Liver (tissue), 9 donors: ENCODE results near the gene VGLL4. TPM values are rescaled to one million over a fixed set of nuclear protein-coding genes. Genes with fewer than 3 reads are reported as not detected.

ENCODE experiments used
- DNase-seq: peaks from one replicate; pipeline ENCODE4 v3.0.0-alpha.2; 2017; ENCODE audit warnings: low spot score
- H3K27ac ChIP-seq, 2 donors: one replicate each; pipeline ENCODE4 v1.7.0; 2013; ENCODE audit warnings: inconsistent platforms in 2 of 2, low read length in 2 of 2, control low read depth in 1 of 2, low read depth in 1 of 2, mild to moderate bottlenecking in 1 of 2
- H3K27me3 ChIP-seq, 4 donors: one replicate each; pipeline versions ENCODE4 v1.6.1 to v1.7.0; 2013; ENCODE audit warnings: low read length in 3 of 4, inconsistent platforms in 1 of 4, mild to moderate bottlenecking in 1 of 4, moderate library complexity in 1 of 4; ENCODE audit not compliant: control insufficient read depth in 4 of 4, insufficient read depth in 4 of 4
- H3K36me3 ChIP-seq, 4 donors: one replicate each; pipeline versions ENCODE4 v1.6.1 to v1.7.0; 2013; ENCODE audit warnings: low read length in 3 of 4, mild to moderate bottlenecking in 3 of 4, low read depth in 1 of 4, moderate library complexity in 1 of 4; ENCODE audit not compliant: control insufficient read depth in 4 of 4, insufficient read depth in 3 of 4
- H3K4me1 ChIP-seq, 4 donors: one replicate each; pipeline versions ENCODE4 v1.6.1 to v1.7.0; 2013; ENCODE audit warnings: low read length in 3 of 4, mild to moderate bottlenecking in 3 of 4, moderate library complexity in 1 of 4; ENCODE audit not compliant: control insufficient read depth in 4 of 4, insufficient read depth in 4 of 4
- H3K4me3 ChIP-seq, 3 donors: one replicate each; pipeline versions ENCODE4 v1.6.1 to v1.7.0; 2013; ENCODE audit warnings: low read length in 3 of 3, control low read depth in 1 of 3, low read depth in 1 of 3, mild to moderate bottlenecking in 1 of 3
- H3K9ac ChIP-seq, 2 donors: one replicate each; pipeline ENCODE4 v1.7.0; 2013; ENCODE audit warnings: low read length in 2 of 2, mild to moderate bottlenecking in 2 of 2, moderate library complexity in 2 of 2, control low read depth in 1 of 2, low read depth in 1 of 2
- H3K9me3 ChIP-seq, 4 donors: one replicate each; pipeline versions ENCODE4 v1.6.1 to v1.7.0; 2013; ENCODE audit warnings: low read length in 3 of 4; ENCODE audit not compliant: control insufficient read depth in 4 of 4
- ATF3 ChIP-seq: IDR thresholded peaks from 2 replicates; pipeline ENCODE4 v1.6.1; 2016; ENCODE audit warnings: antibody characterized with exemption
- EGR1 ChIP-seq, 2 donors: IDR thresholded peaks; 2 replicates each; pipeline ENCODE4 v1.6.1; 2016 to 2018; ENCODE audit warnings: antibody characterized with exemption in 2 of 2, low read depth in 2 of 2
- FOXA1 ChIP-seq: IDR thresholded peaks from 2 replicates; pipeline ENCODE4 v1.6.1; 2016; ENCODE audit warnings: antibody characterized with exemption
- FOXA2 ChIP-seq: IDR thresholded peaks from 2 replicates; pipeline ENCODE4 v1.6.1; 2016; ENCODE audit warnings: antibody characterized with exemption
- HNF4A ChIP-seq, 2 donors: conservative IDR thresholded peaks; 2 replicates each; pipeline ENCODE4 v1.6.1; 2016; ENCODE audit warnings: antibody characterized with exemption in 2 of 2, mild to moderate bottlenecking in 2 of 2
- HNF4G ChIP-seq: IDR thresholded peaks from 2 replicates; pipeline ENCODE4 v1.6.1; 2016; ENCODE audit warnings: antibody characterized with exemption
- JUND ChIP-seq, 2 donors: IDR thresholded peaks; 2 replicates each; pipeline ENCODE4 v1.6.1; 2016; ENCODE audit warnings: antibody characterized with exemption in 2 of 2
- MAX ChIP-seq: IDR thresholded peaks from 2 replicates; pipeline ENCODE4 v1.6.1; 2016; ENCODE audit warnings: antibody characterized with exemption
- NR2F2 ChIP-seq: IDR thresholded peaks from 2 replicates; pipeline ENCODE4 v1.6.1; 2016; ENCODE audit warnings: antibody characterized with exemption
- RAD21 ChIP-seq, 2 donors: IDR thresholded peaks; 2 replicates each; pipeline ENCODE4 v1.6.1; 2016; ENCODE audit warnings: antibody characterized with exemption in 2 of 2, mild to moderate bottlenecking in 2 of 2
- REST ChIP-seq: IDR thresholded peaks from 2 replicates; pipeline ENCODE4 v1.6.1; 2016; ENCODE audit warnings: antibody characterized with exemption, mild to moderate bottlenecking
- RXRA ChIP-seq, 2 donors: IDR thresholded peaks; 2 replicates each; pipeline ENCODE4 v1.6.1; 2017 to 2018; ENCODE audit warnings: antibody characterized with exemption in 2 of 2, mild to moderate bottlenecking in 1 of 2
- SP1 ChIP-seq: IDR thresholded peaks from 2 replicates; pipeline ENCODE4 v1.6.1; 2018; ENCODE audit warnings: antibody characterized with exemption, mild to moderate bottlenecking
- TAF1 ChIP-seq: conservative IDR thresholded peaks from 2 replicates; pipeline ENCODE4 v1.6.1; 2016; ENCODE audit warnings: antibody characterized with exemption, mild to moderate bottlenecking
- YY1 ChIP-seq: IDR thresholded peaks from 2 replicates; pipeline ENCODE4 v1.6.1; 2016; ENCODE audit warnings: antibody characterized with exemption, mild to moderate bottlenecking
- ZBTB33 ChIP-seq: IDR thresholded peaks from 2 replicates; pipeline ENCODE4 v1.6.1; 2016; ENCODE audit warnings: antibody characterized with exemption
- whole genome bisulfite sequencing: extraction: QIAGEN DNeasy Blood & Tissue Kit; methylation state at CpG from one replicate; pipeline ENCODE4 v1.1.7; 2013; 5-methylcytosine and 5-hydroxymethylcytosine counted together
- polyA plus RNA-seq, 2 donors: library from polyadenylated mRNA; stranded (reverse) in 1 of 2; unstranded in 1 of 2; fragments of 200-250 nt in 1 of 2; fragments of >200 nt in 1 of 2; fragmentation: Nextera tagmentation in 1 of 2; extraction: Ambion mirVana in 1 of 2; gene quantifications; one replicate each; pipeline versions ENCODE4 v1.2.1 to v1.2.3, GENCODE V29; 2013 to 2015
- total RNA-seq, 2 donors: library from RNA; depleted of rRNA; stranded (reverse); fragments of >200 nt; gene quantifications; one replicate each; pipeline ENCODE4 v1.2.3, GENCODE V29; 2014
- donor health status: healthy.
- donor health status: healthy.
- donor health status: healthy.
- donor health status: healthy.
- donor health status: healthy.

VGLL4 gene
- total and polyA plus RNA-seq, 4 donors: 7.2 to 27.9 (median 13.0) TPM

GRCh38 chr3:11569156-11569741 is 74.5 kb downstream of the VGLL4 start (continued):
- TF ChIP-seq TAF1 (no peak), REST (no peak), RAD21 (IDR thresholded peaks at IDR 0.05) (no peak), YY1 (no peak)

GRCh38 chr3:11568503-11569155 is 75.1 kb downstream of the VGLL4 start:
- Histone ChIP-seq H3K9ac (no peak overlapping the region), H3K4me3 (no peak overlapping the region), H3K36me3 (peaks cover 0 to 5% (median 4%) of the 10 kb centered on the region in 4 donors), H3K27me3 (no peaks in the 10 kb centered on the region), H3K27ac (peak overlapping the region; percentile 70 to 82), H3K9me3 (no peaks in the 10 kb centered on the region), H3K4me1 (no peaks in the 10 kb centered on the region)
- WGBS: 90% methylated on average over 29 of the region's 29 CpGs
- no peak for DNase-seq
- peak in 1 of 2 donors; percentile 47 for TF ChIP-seq RXRA (IDR thresholded peaks at IDR 0.05)
- TF ChIP-seq JUND (IDR thresholded peaks at IDR 0.05): no peak

GRCh38 chr3:11567516-11568467 is 75.9 kb downstream of the VGLL4 start:
- Histone ChIP-seq H3K9ac (no peak overlapping the region), H3K4me1 (no peaks in the 10 kb centered on the region), H3K9me3 (no peaks in the 10 kb centered on the region), H3K36me3 (peaks cover 0 to 11% (median 7%) of the 10 kb centered on the region in 4 donors), H3K27me3 (no peaks in the 10 kb centered on the region), H3K4me3 (no peak overlapping the region), H3K27ac (peak overlapping the region; percentile 70 to 82)
- 92% methylated on average over 27 of the region's 27 CpGs for WGBS
- DNase-seq: no peak
- TF ChIP-seq ATF3 (no peak), FOXA2 (no peak), TAF1 (no peak), REST (no peak), RXRA (IDR thresholded peaks at IDR 0.05) (no peak), EGR1 (IDR thresholded peaks at IDR 0.05; ENCODE audit: low read depth in 2 of 2) (no peak), RAD21 (IDR thresholded peaks at IDR 0.05) (no peak), HNF4A (conservative IDR thresholded peaks at IDR 0.05) (no peak), ZBTB33 (no peak), MAX (no peak), HNF4G (no peak), SP1 (no peak), NR2F2 (no peak), FOXA1 (no peak), YY1 (no peak)
